Heart left ventricle (tissue), 13 donors: ENCODE data around the gene POU6F2.

Experiments
- POLR2A ChIP-seq, 2 donors: fragments of 450-650 bp; IDR thresholded peaks; one replicate each; pipeline ENCODE4 v1.6.1; 2017; ENCODE audit warnings: antibody characterized with exemption in 2 of 2, mild to moderate bottlenecking in 2 of 2, moderate library complexity in 2 of 2
- TF ChIP-seq, protein P1 (sequence below), 12 donors: fragments of 200-600 bp; sonication (generic) in 4 of 12; IDR thresholded peaks; one replicate each; pipeline versions ENCODE4 v1.5.0 to v1.8.0; 2018 to 2022; ENCODE audit warnings: antibody characterized with exemption in 12 of 12, mild to moderate bottlenecking in 5 of 12
- donor health status: ischemic (EF 13 %, LVEDD 7.1; RV severe dilation, severe dysfunction).
- donor health status: DM: no; HTN: yes; CAD: no.
- donor health status: DM: no; HTN: no; CAD: no.
- donor health status: ischemic (EF 25% LVEDD 6.9; RV normal size, moderate dysfunction).
- donor health status: ischemic (EF 25% LVEDD 5.7; RV mildly dilated, moderate dysfunction).
- donor health status: ischemic (EF 35%, LVEDD 5.7; RV mildly dilated, moderate dysfunction).
- donor health status: nonischemic (EF 11% LVEDD 7.7; RV severe dilation, severe dysfunction).
- donor health status: DM: yes; HTN: yes; CAD: no.
- donor health status: PGD.
- donor health status: ischemic (EF 29% LVEDD 5.4; RV normal size, mild dysfunction).
- donor health status: nonischemic (EF 23%, LVEDD 6.1; RV moderate dilation, normal function).

GRCh38 chr7:39459636-39460035 lies 481.9 kb downstream of the POU6F2 start:
- TF ChIP-seq, protein P1, sequence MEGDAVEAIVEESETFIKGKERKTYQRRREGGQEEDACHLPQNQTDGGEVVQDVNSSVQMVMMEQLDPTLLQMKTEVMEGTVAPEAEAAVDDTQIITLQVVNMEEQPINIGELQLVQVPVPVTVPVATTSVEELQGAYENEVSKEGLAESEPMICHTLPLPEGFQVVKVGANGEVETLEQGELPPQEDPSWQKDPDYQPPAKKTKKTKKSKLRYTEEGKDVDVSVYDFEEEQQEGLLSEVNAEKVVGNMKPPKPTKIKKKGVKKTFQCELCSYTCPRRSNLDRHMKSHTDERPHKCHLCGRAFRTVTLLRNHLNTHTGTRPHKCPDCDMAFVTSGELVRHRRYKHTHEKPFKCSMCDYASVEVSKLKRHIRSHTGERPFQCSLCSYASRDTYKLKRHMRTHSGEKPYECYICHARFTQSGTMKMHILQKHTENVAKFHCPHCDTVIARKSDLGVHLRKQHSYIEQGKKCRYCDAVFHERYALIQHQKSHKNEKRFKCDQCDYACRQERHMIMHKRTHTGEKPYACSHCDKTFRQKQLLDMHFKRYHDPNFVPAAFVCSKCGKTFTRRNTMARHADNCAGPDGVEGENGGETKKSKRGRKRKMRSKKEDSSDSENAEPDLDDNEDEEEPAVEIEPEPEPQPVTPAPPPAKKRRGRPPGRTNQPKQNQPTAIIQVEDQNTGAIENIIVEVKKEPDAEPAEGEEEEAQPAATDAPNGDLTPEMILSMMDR (IDR thresholded peaks at IDR 0.05) = no peak
- no peak for TF ChIP-seq POLR2A (IDR thresholded peaks at IDR 0.05)
